Measurements from ENCODE around the gene RASAL3.

DNA sequence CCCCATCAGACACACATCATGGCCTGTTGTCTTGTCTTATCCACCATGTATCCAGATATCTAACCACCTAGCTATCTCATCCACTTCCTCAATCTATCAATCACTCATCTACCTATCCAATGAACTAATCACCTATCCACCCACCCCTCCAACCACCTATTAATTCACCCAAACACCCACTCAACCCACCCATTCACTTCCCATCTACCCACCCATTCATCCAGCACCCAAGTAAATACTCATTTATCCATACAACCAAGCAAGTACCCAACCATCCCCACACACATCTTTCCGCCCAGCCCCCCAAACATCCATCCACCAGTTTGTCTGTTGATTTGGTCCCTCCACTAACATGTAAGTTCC is 13.8 kb downstream of the RASAL3 start:
- TF ChIP-seq, protein P1, sequence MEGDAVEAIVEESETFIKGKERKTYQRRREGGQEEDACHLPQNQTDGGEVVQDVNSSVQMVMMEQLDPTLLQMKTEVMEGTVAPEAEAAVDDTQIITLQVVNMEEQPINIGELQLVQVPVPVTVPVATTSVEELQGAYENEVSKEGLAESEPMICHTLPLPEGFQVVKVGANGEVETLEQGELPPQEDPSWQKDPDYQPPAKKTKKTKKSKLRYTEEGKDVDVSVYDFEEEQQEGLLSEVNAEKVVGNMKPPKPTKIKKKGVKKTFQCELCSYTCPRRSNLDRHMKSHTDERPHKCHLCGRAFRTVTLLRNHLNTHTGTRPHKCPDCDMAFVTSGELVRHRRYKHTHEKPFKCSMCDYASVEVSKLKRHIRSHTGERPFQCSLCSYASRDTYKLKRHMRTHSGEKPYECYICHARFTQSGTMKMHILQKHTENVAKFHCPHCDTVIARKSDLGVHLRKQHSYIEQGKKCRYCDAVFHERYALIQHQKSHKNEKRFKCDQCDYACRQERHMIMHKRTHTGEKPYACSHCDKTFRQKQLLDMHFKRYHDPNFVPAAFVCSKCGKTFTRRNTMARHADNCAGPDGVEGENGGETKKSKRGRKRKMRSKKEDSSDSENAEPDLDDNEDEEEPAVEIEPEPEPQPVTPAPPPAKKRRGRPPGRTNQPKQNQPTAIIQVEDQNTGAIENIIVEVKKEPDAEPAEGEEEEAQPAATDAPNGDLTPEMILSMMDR (IDR thresholded peaks at IDR 0.05), result no peak
- TF ChIP-seq POLR2A (IDR thresholded peaks at IDR 0.05), result no peak
